Measurements from ENCODE around the gene HOXB5. TPM values are rescaled to one million over a fixed set of nuclear protein-coding genes. Genes with fewer than 3 reads are reported as not detected.

HOXB5 gene
- total RNA-seq, 6 experiments from 2014 or later, result not detected

DNA sequence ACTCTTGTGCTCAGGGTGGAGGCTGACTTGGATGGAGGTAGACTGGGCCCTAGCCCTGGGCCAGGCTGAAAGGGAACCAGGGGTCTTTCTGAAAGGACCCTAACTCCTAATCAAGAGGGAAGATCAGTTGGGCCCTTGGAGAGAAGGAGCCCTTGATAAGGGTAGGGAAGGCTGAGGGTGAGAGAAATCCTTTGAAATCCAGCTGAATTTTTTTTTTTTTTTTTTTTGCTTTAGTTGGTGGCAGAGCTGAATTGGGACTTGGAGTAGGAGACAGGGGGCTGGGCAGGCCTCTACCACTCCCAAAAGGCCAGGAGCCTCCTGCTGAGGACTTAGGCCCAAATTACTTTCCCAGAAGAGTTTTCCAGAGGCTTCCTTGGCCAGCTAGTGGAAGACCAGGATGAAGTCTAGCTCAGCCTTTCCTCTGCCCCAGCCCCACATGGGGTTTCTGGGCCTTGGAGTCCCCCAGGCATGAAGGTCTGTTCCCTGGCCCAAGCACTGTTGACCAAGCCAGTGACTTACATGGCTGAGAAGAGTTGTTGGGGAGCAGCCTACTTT, 2.9 kb downstream of the HOXB5 start:
- Mint-ChIP-seq H3K9me3 (no peaks in the 10 kb centered on the region), H3K36me3 (ENCODE audit: low read depth) (no peaks in the 10 kb centered on the region; the same call in 1 of the 2 replicates), H3K27me3 (ENCODE audit: insufficient read depth) (peaks cover 91% of the 10 kb centered on the region), H3K4me1 (ENCODE audit: low read depth) (peaks cover 34% of the 10 kb centered on the region), H3K27ac (no peak overlapping the region), H3K4me3 (no peak overlapping the region)
- no peak for DNase-seq
- TF ChIP-seq, protein P1, sequence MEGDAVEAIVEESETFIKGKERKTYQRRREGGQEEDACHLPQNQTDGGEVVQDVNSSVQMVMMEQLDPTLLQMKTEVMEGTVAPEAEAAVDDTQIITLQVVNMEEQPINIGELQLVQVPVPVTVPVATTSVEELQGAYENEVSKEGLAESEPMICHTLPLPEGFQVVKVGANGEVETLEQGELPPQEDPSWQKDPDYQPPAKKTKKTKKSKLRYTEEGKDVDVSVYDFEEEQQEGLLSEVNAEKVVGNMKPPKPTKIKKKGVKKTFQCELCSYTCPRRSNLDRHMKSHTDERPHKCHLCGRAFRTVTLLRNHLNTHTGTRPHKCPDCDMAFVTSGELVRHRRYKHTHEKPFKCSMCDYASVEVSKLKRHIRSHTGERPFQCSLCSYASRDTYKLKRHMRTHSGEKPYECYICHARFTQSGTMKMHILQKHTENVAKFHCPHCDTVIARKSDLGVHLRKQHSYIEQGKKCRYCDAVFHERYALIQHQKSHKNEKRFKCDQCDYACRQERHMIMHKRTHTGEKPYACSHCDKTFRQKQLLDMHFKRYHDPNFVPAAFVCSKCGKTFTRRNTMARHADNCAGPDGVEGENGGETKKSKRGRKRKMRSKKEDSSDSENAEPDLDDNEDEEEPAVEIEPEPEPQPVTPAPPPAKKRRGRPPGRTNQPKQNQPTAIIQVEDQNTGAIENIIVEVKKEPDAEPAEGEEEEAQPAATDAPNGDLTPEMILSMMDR (IDR thresholded peaks at IDR 0.05), result no peak

- Mint-ChIP-seq H3K4me3 (peak within 1 kb of the TSS; percentile 50; the same call in 1 of the 2 replicates), H3K27me3 (ENCODE audit: insufficient read depth) (peaks cover 89% of the 10 kb centered on the region)
Measured at GRCh38 chr17:48589831-48590606, 3.6 kb downstream of the HOXB5 start, which contains the start of gene HOXB3. HOXB3 (minus strand) TSS chr17:48590241; CDS start chr17:48552474, 37,767 bp downstream.

GRCh38 chr17:48589060-48589830, 4.3 kb downstream of the HOXB5 start:
- H3K4me1 Mint-ChIP-seq (ENCODE audit: low read depth), result peaks cover 33% of the 10 kb centered on the region
- no peaks in the 10 kb centered on the region; the same call in 1 of the 2 replicates for H3K36me3 Mint-ChIP-seq (ENCODE audit: low read depth)
- H3K4me3 Mint-ChIP-seq, result no peak overlapping the region; the same call in 1 of the 2 replicates
- peaks cover 84% of the 10 kb centered on the region for H3K27me3 Mint-ChIP-seq (ENCODE audit: insufficient read depth)
- DNase-seq, result no peak
- TF ChIP-seq, protein P1 (IDR thresholded peaks at IDR 0.05), result no peak
- no peaks in the 10 kb centered on the region for H3K9me3 Mint-ChIP-seq
- no peak overlapping the region for H3K27ac Mint-ChIP-seq

More at GRCh38 chr17:48589831-48590606, 3.6 kb downstream of the HOXB5 start, which contains the start of gene HOXB3:
- H3K4me1 Mint-ChIP-seq (ENCODE audit: low read depth), result peaks cover 33% of the 10 kb centered on the region
- no peak for DNase-seq
- no peaks in the 10 kb centered on the region for H3K9me3 Mint-ChIP-seq
- H3K36me3 Mint-ChIP-seq (ENCODE audit: low read depth), result no peaks in the 10 kb centered on the region; the same call in 1 of the 2 replicates
- TF ChIP-seq, protein P1 (IDR thresholded peaks at IDR 0.05), result no peak
- no peak within 1 kb of the TSS for H3K27ac Mint-ChIP-seq

DNA sequence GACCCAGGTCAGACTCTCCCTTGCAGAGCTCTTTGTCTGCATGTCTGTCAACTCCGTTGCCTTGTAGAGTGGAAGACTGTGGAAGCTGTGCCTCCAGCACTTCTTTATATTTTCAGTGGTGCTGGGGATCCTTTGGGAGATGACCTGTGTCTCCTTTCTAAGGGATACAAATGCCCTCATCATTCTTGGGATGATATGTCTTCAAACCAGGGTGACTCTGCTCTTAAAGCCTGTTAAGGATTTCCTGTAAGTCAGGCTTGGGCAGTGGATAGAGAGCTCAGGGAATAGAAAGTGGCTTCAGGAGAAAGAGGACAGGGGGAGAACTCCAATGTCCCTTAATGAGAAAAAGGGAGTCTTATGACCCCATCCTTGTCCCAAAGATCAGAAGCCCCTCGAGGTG, 5.1 kb downstream of the HOXB5 start:
- Mint-ChIP-seq H3K36me3 (ENCODE audit: low read depth) (no peaks in the 10 kb centered on the region; the same call in 1 of the 2 replicates), H3K4me3 (no peak overlapping the region), H3K27me3 (ENCODE audit: insufficient read depth) (peaks cover 85% of the 10 kb centered on the region), H3K9me3 (no peaks in the 10 kb centered on the region), H3K4me1 (ENCODE audit: low read depth) (peaks cover 26% of the 10 kb centered on the region), H3K27ac (no peak overlapping the region)
- no peak for DNase-seq
- TF ChIP-seq, protein P1 (IDR thresholded peaks at IDR 0.05), result no peak

- Mint-ChIP-seq H3K27me3 (ENCODE audit: insufficient read depth) (peaks cover 87% of the 10 kb centered on the region), H3K27ac (no peak overlapping the region), H3K4me3 (no peak overlapping the region), H3K4me1 (ENCODE audit: low read depth) (peaks cover 23% of the 10 kb centered on the region), H3K9me3 (no peaks in the 10 kb centered on the region), H3K36me3 (ENCODE audit: low read depth) (no peaks in the 10 kb centered on the region; the same call in 1 of the 2 replicates)
- TF ChIP-seq, protein P1 (IDR thresholded peaks at IDR 0.05), result no peak
- DNase-seq, result no peak
Measured at GRCh38 chr17:48588074-48588415, 5.5 kb downstream of the HOXB5 start.
